SK-N-SH treated with all-trans-retinoic acid at 6 μM for 48 hours (cell line): ENCODE results near the gene PPP2R5B.

Source experiments
- ARNTL ChIP-seq: fragments of 450-650 bp; formaldehyde crosslinking; IDR thresholded peaks from 2 replicates; pipeline ENCODE4 v1.5.0; 2020; ENCODE audit warnings: low read depth, mild to moderate bottlenecking, moderate library complexity, borderline replicate concordance
- BACH2 ChIP-seq: fragments of 250-450 bp; sonication (Bioruptor Pico); IDR thresholded peaks from 2 replicates; pipeline ENCODE4 v1.9.0; 2021; ENCODE audit warnings: mild to moderate bottlenecking, borderline replicate concordance
- ISL1 ChIP-seq: fragments of 250-450 bp; sonication (Bioruptor Pico); IDR thresholded peaks from 2 replicates; pipeline ENCODE4 v2.1.2; 2022; ENCODE audit warnings: mild to moderate bottlenecking, moderate library complexity
- RARB ChIP-seq: fragments of 250-450 bp; sonication (Bioruptor Pico); IDR thresholded peaks from 2 replicates; pipeline ENCODE4 v1.8.0; 2021; ENCODE audit warnings: mild to moderate bottlenecking, moderate library complexity
- TOX ChIP-seq: fragments of 250-450 bp; sonication (Bioruptor Pico); IDR thresholded peaks from 2 replicates; pipeline ENCODE4 v1.8.0; 2021; ENCODE audit warnings: mild to moderate bottlenecking, moderate library complexity, borderline replicate concordance
- ZNF565 ChIP-seq: fragments of 450-650 bp; formaldehyde crosslinking; conservative IDR thresholded peaks from 2 replicates; pipeline ENCODE4 v1.5.0; 2020; ENCODE audit warnings: low read depth, mild to moderate bottlenecking, moderate library complexity
- TF ChIP-seq, protein P1 (sequence below): fragments of 250-450 bp; sonication (Bioruptor Pico); IDR thresholded peaks from 2 replicates; pipeline ENCODE4 v1.8.0; 2020; ENCODE audit warnings: mild to moderate bottlenecking, moderate library complexity, borderline replicate concordance

DNA sequence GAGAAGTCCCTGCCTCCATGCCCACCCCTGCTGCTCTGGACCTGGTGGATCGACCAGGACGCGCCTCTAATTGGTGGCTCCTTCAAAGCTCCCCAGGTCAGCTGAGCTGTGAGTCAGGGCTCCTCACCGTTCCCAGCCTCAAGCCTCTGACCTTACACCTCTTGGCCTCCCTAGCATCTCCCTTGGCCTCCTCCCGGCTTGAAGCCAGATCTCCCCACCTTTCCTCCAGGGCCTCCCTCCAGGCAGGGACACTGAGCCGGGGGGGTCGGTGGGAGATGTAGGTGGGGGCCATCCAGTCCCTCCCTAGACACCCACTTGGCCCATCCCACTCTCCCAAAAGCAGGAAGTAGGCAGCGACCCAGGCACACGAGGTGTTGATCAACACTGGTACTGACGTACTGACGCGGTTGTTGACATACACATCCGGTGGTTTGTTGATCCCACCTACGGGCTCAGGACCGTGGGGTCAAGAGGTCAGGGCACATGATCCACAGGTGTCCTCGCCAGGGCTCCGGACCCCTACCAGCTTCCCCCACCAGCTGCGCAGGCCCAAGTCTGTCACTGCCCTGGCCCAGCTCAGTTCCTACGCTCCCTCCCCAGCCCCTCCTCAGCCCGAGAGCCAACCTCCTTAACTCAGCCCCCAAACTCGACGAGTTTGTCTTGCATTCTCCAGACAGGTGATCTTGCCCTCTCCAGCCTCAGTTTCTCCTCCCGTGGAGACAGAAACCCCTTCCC, 8.3 kb upstream of the PPP2R5B start:
- TF ChIP-seq ARNTL (CRISPR knock-in tag) = no peak
- no peak for TF ChIP-seq RARB (CRISPR knock-in tag)
- TF ChIP-seq ZNF565 (CRISPR knock-in tag) = no peak
- no peak for TF ChIP-seq ISL1 (CRISPR knock-in tag)
- no peak for TF ChIP-seq BACH2 (CRISPR knock-in tag)
- TF ChIP-seq TOX (CRISPR knock-in tag) = no peak
- TF ChIP-seq, protein P1, sequence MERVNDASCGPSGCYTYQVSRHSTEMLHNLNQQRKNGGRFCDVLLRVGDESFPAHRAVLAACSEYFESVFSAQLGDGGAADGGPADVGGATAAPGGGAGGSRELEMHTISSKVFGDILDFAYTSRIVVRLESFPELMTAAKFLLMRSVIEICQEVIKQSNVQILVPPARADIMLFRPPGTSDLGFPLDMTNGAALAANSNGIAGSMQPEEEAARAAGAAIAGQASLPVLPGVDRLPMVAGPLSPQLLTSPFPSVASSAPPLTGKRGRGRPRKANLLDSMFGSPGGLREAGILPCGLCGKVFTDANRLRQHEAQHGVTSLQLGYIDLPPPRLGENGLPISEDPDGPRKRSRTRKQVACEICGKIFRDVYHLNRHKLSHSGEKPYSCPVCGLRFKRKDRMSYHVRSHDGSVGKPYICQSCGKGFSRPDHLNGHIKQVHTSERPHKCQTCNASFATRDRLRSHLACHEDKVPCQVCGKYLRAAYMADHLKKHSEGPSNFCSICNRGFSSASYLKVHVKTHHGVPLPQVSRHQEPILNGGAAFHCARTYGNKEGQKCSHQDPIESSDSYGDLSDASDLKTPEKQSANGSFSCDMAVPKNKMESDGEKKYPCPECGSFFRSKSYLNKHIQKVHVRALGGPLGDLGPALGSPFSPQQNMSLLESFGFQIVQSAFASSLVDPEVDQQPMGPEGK (CRISPR knock-in tag) = no peak
